ENCODE data around the gene CLTC. TPM values are rescaled to one million over a fixed set of nuclear protein-coding genes. Genes with fewer than 3 reads are reported as not detected.

Gene CLTC
- total and polyA plus RNA-seq, 2 experiments from 2014 or later, result 107 to 344 TPM

GRCh38 chr17:59619035-59619297, 729 bp upstream of the CLTC start (continued):
- TF ChIP-seq CTCF (conservative IDR thresholded peaks at IDR 0.05; ENCODE audit: low read depth in 2 of 2) (no peak), EZH2phosphoT487 (IDR thresholded peaks at IDR 0.05; ENCODE audit: unreplicated experiment) (no peak), ZNF114 (CRISPR knock-in tag; IDR thresholded peaks at IDR 0.05) (no peak), ZNF462 (CRISPR knock-in tag; IDR thresholded peaks at IDR 0.05) (no peak), STAT1 (IDR thresholded peaks at IDR 0.05; ENCODE audit: unreplicated experiment) (no peak), CREB1 (CRISPR knock-in tag; IDR thresholded peaks at IDR 0.05; ENCODE audit: low read depth) (no peak)

- no peak for TF ChIP-seq POLR2AphosphoS5 (IDR thresholded peaks at IDR 0.05; ENCODE audit: low read depth)
- TF ChIP-seq ZNF331 (CRISPR knock-in tag; IDR thresholded peaks at IDR 0.05; ENCODE audit: low read depth), result no peak
- no peak for TF ChIP-seq ZNF462 (CRISPR knock-in tag; IDR thresholded peaks at IDR 0.05)
- Mint-ChIP-seq H3K27ac (peak overlapping the region; percentile 100), H3K4me3 (peak overlapping the region; percentile 85), H3K4me1 (peaks cover 37% of the 10 kb centered on the region), H3K9me3 (no peaks in the 10 kb centered on the region; the same call in 2 of the 3 replicates), H3K36me3 (ENCODE audit: low read depth) (no peaks in the 10 kb centered on the region; the same call in 2 of the 3 replicates), H3K27me3 (ENCODE audit: insufficient read depth, low read depth, poor library complexity) (peaks cover 12% of the 10 kb centered on the region)
- H3K27ac ChIP-seq (ENCODE audit: low read depth), result peak overlapping the region; percentile 96
- H3K4me2 ChIP-seq, result peak overlapping the region; percentile 77
- H3K9me2 ChIP-seq (ENCODE audit: insufficient read depth), result no peaks in the 10 kb centered on the region
- no peaks in the 10 kb centered on the region for H3K27me3 ChIP-seq (ENCODE audit: insufficient read depth)
- ATAC-seq (no peak; the same call in 2 of the 3 replicates), DNase-seq (ENCODE audit: low spot score) (no peak)
- H3K79me2 ChIP-seq (replicated peaks; ENCODE audit: insufficient read depth), result peaks cover 51% of the 10 kb centered on the region
- H3F3A ChIP-seq (replicated peaks; ENCODE audit: low read depth), result no peaks in the 10 kb centered on the region
- H3K4me3 ChIP-seq, result peak overlapping the region; percentile 95
- H4K20me1 ChIP-seq (replicated peaks; ENCODE audit: insufficient read depth), result peaks cover 35% of the 10 kb centered on the region
- no peaks in the 10 kb centered on the region for H3K36me3 ChIP-seq (ENCODE audit: insufficient read depth)
- H3K4me1 ChIP-seq (ENCODE audit: insufficient read depth), result peaks cover 28% of the 10 kb centered on the region
- no peak overlapping the region for H2AFZ ChIP-seq
These were observed 317 bp downstream of the CLTC start for GRCh38 chr17:59620064-59620359.
